Testis (tissue), 2 donors: Measurements from ENCODE around the gene HEXIM1.

Experiments used
- CTCF ChIP-seq, 3 experiments: fragments of 450-650 bp in 2 of 3; fragments of 200-600 bp in 1 of 3; sonication (generic) in 1 of 3; IDR thresholded peaks; one replicate each; pipeline ENCODE4 v1.5.1; 2016 to 2019; ENCODE audit warnings: antibody characterized with exemption in 3 of 3, mild to moderate bottlenecking in 2 of 3, moderate library complexity in 1 of 3
- POLR2A ChIP-seq: fragments of 450-650 bp; IDR thresholded peaks from one replicate; pipeline ENCODE4 v1.6.1; 2017; ENCODE audit warnings: antibody characterized with exemption, mild to moderate bottlenecking, moderate library complexity

DNA sequence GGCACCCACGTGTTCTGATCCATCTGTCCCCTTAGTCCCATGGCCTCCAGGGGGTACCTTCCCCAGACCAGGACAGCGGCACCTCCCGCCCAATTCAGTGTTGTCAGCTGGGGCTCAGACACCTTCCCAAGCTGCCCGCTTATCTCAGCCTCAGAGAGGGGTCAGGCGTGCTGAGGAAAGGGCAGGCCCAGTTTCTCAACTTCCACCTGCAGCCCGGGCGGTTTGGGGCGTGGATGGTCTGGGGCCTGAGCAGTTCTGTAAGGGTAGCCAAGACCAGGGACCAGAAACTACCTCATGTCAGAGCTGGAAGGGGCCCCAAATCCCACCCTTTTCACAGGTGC is 21.1 kb upstream of the HEXIM1 start:
- TF ChIP-seq CTCF (IDR thresholded peaks at IDR 0.05) (no peak), POLR2A (no peak)
